Measurements from ENCODE around the gene TRIL. TPM values are rescaled to one million over a fixed set of nuclear protein-coding genes. Genes with fewer than 3 reads are reported as not detected.
A peak's percentile ranks its signal among the peaks of the same experiment; 100 is the strongest.

TRIL gene
- total RNA-seq, 1 donor from 2014 or later, result 0.23 TPM

- Mint-ChIP-seq H3K4me3 (ENCODE audit: unreplicated experiment) (no peak overlapping the region), H3K27me3 (ENCODE audit: unreplicated experiment) (no peaks in the 10 kb centered on the region), H3K27ac (ENCODE audit: unreplicated experiment) (no peak overlapping the region), H3K4me1 (ENCODE audit: unreplicated experiment) (peaks cover 7% of the 10 kb centered on the region), H3K36me3 (ENCODE audit: low read depth, unreplicated experiment) (no peaks in the 10 kb centered on the region), H3K9me3 (ENCODE audit: unreplicated experiment) (no peaks in the 10 kb centered on the region)
- DNase-seq (ENCODE audit: low spot score), result no peak
- TF ChIP-seq, protein P1, sequence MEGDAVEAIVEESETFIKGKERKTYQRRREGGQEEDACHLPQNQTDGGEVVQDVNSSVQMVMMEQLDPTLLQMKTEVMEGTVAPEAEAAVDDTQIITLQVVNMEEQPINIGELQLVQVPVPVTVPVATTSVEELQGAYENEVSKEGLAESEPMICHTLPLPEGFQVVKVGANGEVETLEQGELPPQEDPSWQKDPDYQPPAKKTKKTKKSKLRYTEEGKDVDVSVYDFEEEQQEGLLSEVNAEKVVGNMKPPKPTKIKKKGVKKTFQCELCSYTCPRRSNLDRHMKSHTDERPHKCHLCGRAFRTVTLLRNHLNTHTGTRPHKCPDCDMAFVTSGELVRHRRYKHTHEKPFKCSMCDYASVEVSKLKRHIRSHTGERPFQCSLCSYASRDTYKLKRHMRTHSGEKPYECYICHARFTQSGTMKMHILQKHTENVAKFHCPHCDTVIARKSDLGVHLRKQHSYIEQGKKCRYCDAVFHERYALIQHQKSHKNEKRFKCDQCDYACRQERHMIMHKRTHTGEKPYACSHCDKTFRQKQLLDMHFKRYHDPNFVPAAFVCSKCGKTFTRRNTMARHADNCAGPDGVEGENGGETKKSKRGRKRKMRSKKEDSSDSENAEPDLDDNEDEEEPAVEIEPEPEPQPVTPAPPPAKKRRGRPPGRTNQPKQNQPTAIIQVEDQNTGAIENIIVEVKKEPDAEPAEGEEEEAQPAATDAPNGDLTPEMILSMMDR (IDR thresholded peaks at IDR 0.05; ENCODE audit: unreplicated experiment), result no peak
These were observed 18.8 kb downstream of the TRIL start for GRCh38 chr7:28939367-28939766.

DNA sequence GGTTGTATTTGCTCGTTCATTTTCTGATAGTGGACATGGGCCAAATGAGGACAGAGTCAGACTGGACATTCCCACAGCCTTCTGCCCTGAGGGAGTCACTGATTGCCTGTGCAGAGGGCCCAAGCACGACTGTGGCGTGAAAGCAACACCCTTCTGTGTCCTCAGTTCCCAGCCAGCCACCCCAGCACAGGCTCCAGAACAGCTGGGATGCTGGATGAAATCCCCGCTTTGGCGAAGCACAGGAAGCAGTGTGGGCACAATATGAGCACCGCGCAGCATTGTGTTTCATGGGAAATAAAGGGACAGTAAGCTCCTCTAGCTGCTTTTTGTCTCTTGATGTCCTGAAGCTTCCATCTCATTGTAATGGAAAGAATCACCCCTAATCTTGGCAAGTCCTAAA is 20.5 kb downstream of the TRIL start:
- no peak for DNase-seq (ENCODE audit: low spot score)
- no peak overlapping the region for H3K4me3 Mint-ChIP-seq (ENCODE audit: unreplicated experiment)
- no peak overlapping the region for H3K27ac Mint-ChIP-seq (ENCODE audit: unreplicated experiment)
- no peaks in the 10 kb centered on the region for H3K9me3 Mint-ChIP-seq (ENCODE audit: unreplicated experiment)
- TF ChIP-seq, protein P1 (IDR thresholded peaks at IDR 0.05; ENCODE audit: unreplicated experiment), result no peak
- peaks cover 4% of the 10 kb centered on the region for H3K27me3 Mint-ChIP-seq (ENCODE audit: unreplicated experiment)
- H3K4me1 Mint-ChIP-seq (ENCODE audit: unreplicated experiment), result peaks cover 13% of the 10 kb centered on the region
- H3K36me3 Mint-ChIP-seq (ENCODE audit: low read depth, unreplicated experiment), result no peaks in the 10 kb centered on the region

GRCh38 chr7:28937103-28937502 is 21.0 kb downstream of the TRIL start:
- Mint-ChIP-seq H3K27me3 (ENCODE audit: unreplicated experiment) (peaks cover 4% of the 10 kb centered on the region), H3K27ac (ENCODE audit: unreplicated experiment) (no peak overlapping the region), H3K9me3 (ENCODE audit: unreplicated experiment) (no peaks in the 10 kb centered on the region), H3K36me3 (ENCODE audit: low read depth, unreplicated experiment) (no peaks in the 10 kb centered on the region), H3K4me1 (ENCODE audit: unreplicated experiment) (peaks cover 13% of the 10 kb centered on the region), H3K4me3 (ENCODE audit: unreplicated experiment) (no peak overlapping the region)
- DNase-seq (ENCODE audit: low spot score), result no peak
- TF ChIP-seq, protein P1 (IDR thresholded peaks at IDR 0.05; ENCODE audit: unreplicated experiment), result no peak

DNA sequence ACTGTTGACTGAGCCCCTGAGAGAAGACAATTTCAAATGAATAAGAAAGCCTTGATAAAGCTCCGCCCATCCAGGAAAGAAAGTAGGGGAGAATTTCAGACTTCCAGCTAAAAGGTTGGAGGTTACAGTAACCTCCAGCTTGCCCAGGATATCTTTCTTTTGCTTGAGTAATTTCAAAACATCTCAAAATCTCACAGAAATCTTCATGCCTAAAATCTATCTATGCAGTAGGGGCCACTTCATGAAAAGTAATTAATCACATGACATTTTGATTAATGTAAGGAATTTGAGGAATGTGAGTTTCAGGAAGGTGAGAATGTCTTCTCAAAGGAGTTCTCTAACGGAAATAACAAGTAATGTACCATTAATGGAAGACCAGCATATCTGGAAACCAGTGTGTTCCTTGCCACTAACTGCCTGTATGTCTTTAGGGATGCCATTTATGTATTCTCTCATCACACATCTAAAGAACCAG is 24.2 kb downstream of the TRIL start:
- no peak for DNase-seq (ENCODE audit: low spot score)
- TF ChIP-seq, protein P1 (IDR thresholded peaks at IDR 0.05; ENCODE audit: unreplicated experiment), result no peak
- no peak overlapping the region for H3K4me3 Mint-ChIP-seq (ENCODE audit: unreplicated experiment)
- H3K9me3 Mint-ChIP-seq (ENCODE audit: unreplicated experiment), result no peaks in the 10 kb centered on the region
- no peaks in the 10 kb centered on the region for H3K36me3 Mint-ChIP-seq (ENCODE audit: low read depth, unreplicated experiment)
- peak overlapping the region; percentile 75 for H3K27ac Mint-ChIP-seq (ENCODE audit: unreplicated experiment)
- peaks cover 6% of the 10 kb centered on the region for H3K4me1 Mint-ChIP-seq (ENCODE audit: unreplicated experiment)
- H3K27me3 Mint-ChIP-seq (ENCODE audit: unreplicated experiment), result peaks cover 4% of the 10 kb centered on the region

DNA sequence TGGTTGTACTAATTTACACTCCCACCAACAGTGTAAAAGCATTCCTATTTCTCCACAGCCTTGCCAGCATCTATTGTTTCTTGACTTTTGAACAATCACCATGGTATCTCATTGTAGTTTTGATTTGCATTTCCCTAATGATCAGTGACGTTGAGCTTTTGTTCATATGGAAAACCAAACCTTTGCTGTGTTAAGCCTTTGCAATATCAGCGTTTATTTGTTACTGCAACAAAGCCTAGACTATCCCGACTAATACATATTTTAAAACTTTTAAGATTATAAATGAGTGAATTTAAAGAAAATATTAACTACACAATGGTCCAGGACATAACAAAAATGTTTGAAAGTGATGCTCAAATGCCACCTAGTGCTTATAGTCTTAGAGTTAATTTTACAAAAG is 26.6 kb downstream of the TRIL start:
- no peaks in the 10 kb centered on the region for H3K36me3 Mint-ChIP-seq (ENCODE audit: low read depth, unreplicated experiment)
- H3K9me3 Mint-ChIP-seq (ENCODE audit: unreplicated experiment), result no peaks in the 10 kb centered on the region
- peaks cover 4% of the 10 kb centered on the region for H3K27me3 Mint-ChIP-seq (ENCODE audit: unreplicated experiment)
- H3K4me1 Mint-ChIP-seq (ENCODE audit: unreplicated experiment), result peaks cover 6% of the 10 kb centered on the region
- TF ChIP-seq, protein P1 (IDR thresholded peaks at IDR 0.05; ENCODE audit: unreplicated experiment), result no peak
- H3K4me3 Mint-ChIP-seq (ENCODE audit: unreplicated experiment), result no peak overlapping the region
- DNase-seq (ENCODE audit: low spot score), result no peak
- H3K27ac Mint-ChIP-seq (ENCODE audit: unreplicated experiment), result no peak overlapping the region
